GM23338 (cell line): ENCODE measurements around the gene SLC6A13. TPM values are rescaled to one million over a fixed set of nuclear protein-coding genes. Genes with fewer than 3 reads are reported as not detected.

ENCODE experiments used
- ATAC-seq: fragments of 200-7000 bp; cut with Tn5 transposase; 3 replicates; pipeline ENCODE4 v1.9.1; 2020
- DNase-seq: peaks from one replicate; pipeline ENCODE4 v3.0.0-alpha.2; 2015; ENCODE audit warnings: low spot score
- H2AFZ ChIP-seq: fragments of 200-600 bp; sonication (generic); 2 replicates; pipeline ENCODE4 v1.8.0; 2016; ENCODE audit warnings: antibody characterized with exemption, mild to moderate bottlenecking, moderate library complexity
- H3F3A ChIP-seq: fragments of 200-600 bp; sonication (generic); replicated peaks from 2 replicates; pipeline ENCODE4 v1.8.0; 2017; ENCODE audit warnings: antibody characterized with exemption, mixed run types, low read depth
- H3K27ac ChIP-seq: fragments of 200-600 bp; sonication (generic); 2 replicates; pipeline ENCODE4 v1.6.1; 2016; ENCODE audit warnings: low read depth
- H3K27me3 ChIP-seq: fragments of 200-600 bp; sonication (generic); 2 replicates; pipeline ENCODE4 v1.8.0; 2016; ENCODE audit warnings: mild to moderate bottlenecking, mixed run types, moderate library complexity; ENCODE audit not compliant: insufficient read depth
- H3K36me3 ChIP-seq: fragments of 200-600 bp; sonication (generic); 2 replicates; pipeline ENCODE4 v1.8.0; 2016; ENCODE audit warnings: mild to moderate bottlenecking; ENCODE audit not compliant: insufficient read depth
- H3K4me1 ChIP-seq: fragments of 200-600 bp; sonication (generic); 2 replicates; pipeline ENCODE4 v1.8.0; 2016; ENCODE audit warnings: mild to moderate bottlenecking, moderate library complexity; ENCODE audit not compliant: insufficient read depth
- H3K4me2 ChIP-seq: fragments of 200-600 bp; sonication (generic); 2 replicates; pipeline ENCODE4 v1.7.1; 2017; ENCODE audit warnings: mixed run types
- H3K4me3 ChIP-seq: fragments of 200-600 bp; sonication (generic); 2 replicates; pipeline ENCODE4 v1.6.1; 2016; ENCODE audit warnings: mixed run types
- H3K79me2 ChIP-seq: fragments of 200-600 bp; sonication (generic); replicated peaks from 2 replicates; pipeline ENCODE4 v1.8.0; 2017; ENCODE audit warnings: mild to moderate bottlenecking; ENCODE audit not compliant: insufficient read depth
- H3K9me2 ChIP-seq: fragments of 200-600 bp; sonication (generic); 2 replicates; pipeline ENCODE4 v1.8.0; 2017; ENCODE audit not compliant: insufficient read depth
- H4K20me1 ChIP-seq: fragments of 200-600 bp; sonication (generic); replicated peaks from 2 replicates; pipeline ENCODE4 v1.8.0; 2017; ENCODE audit warnings: mild to moderate bottlenecking; ENCODE audit not compliant: insufficient read depth
- H3K27ac Mint-ChIP-seq: 2 replicates; pipeline ENCODE4 v1.8.0; 2020; ENCODE audit warnings: inconsistent platforms, mild to moderate bottlenecking, moderate library complexity, mixed read lengths
- H3K27me3 Mint-ChIP-seq: 3 replicates; pipeline ENCODE4 v1.8.0; 2022; ENCODE audit warnings: low read depth, mild to moderate bottlenecking, moderate library complexity, mixed read lengths, inconsistent platforms; ENCODE audit not compliant: insufficient read depth, poor library complexity
- H3K36me3 Mint-ChIP-seq: 3 replicates; pipeline ENCODE4 v1.8.0; 2021; ENCODE audit warnings: low read depth, mild to moderate bottlenecking, inconsistent platforms, moderate library complexity, mixed read lengths
- H3K4me1 Mint-ChIP-seq: 3 replicates; pipeline ENCODE4 v1.8.0; 2020; ENCODE audit warnings: mild to moderate bottlenecking, inconsistent platforms, mixed read lengths
- H3K4me3 Mint-ChIP-seq: 3 replicates; pipeline ENCODE4 v1.8.0; 2021; ENCODE audit warnings: moderate library complexity, mild to moderate bottlenecking, inconsistent platforms, mixed read lengths
- H3K9me3 Mint-ChIP-seq: 3 replicates; pipeline ENCODE4 v1.8.0; 2020; ENCODE audit warnings: moderate library complexity, mild to moderate bottlenecking, inconsistent platforms, mixed read lengths
- CREB1 ChIP-seq: fragments of 250-450 bp; sonication (Bioruptor Pico); IDR thresholded peaks from 2 replicates; pipeline ENCODE4 v1.5.0; 2020; ENCODE audit warnings: low read depth, mild to moderate bottlenecking, moderate library complexity
- EZH2 ChIP-seq: fragments of 200-600 bp; sonication (generic); IDR thresholded peaks from one replicate; pipeline ENCODE4 v1.8.0; 2017; ENCODE audit warnings: antibody characterized with exemption, mild to moderate bottlenecking, low read depth; ENCODE audit not compliant: unreplicated experiment
- EZH2phosphoT487 ChIP-seq: fragments of 200-600 bp; sonication (generic); IDR thresholded peaks from one replicate; pipeline ENCODE4 v1.8.1; 2018; ENCODE audit warnings: antibody characterized with exemption; ENCODE audit not compliant: unreplicated experiment
- JUNB ChIP-seq: IDR thresholded peaks from one replicate; pipeline ENCODE4 v1.6.1; 2016; ENCODE audit warnings: antibody characterized with exemption; ENCODE audit not compliant: unreplicated experiment
- POLR2AphosphoS5 ChIP-seq: IDR thresholded peaks from 2 replicates; pipeline ENCODE4 v1.6.1; 2016; ENCODE audit warnings: antibody characterized with exemption, low read depth
- ZNF114 ChIP-seq: fragments of 250-450 bp; sonication (Bioruptor Pico); IDR thresholded peaks from 2 replicates; pipeline ENCODE4 v1.5.0; 2020; ENCODE audit warnings: mild to moderate bottlenecking, moderate library complexity
- ZNF331 ChIP-seq: fragments of 250-450 bp; sonication (Bioruptor Pico); IDR thresholded peaks from 2 replicates; pipeline ENCODE4 v1.5.0; 2020; ENCODE audit warnings: low read depth, mild to moderate bottlenecking, moderate library complexity
- polyA plus RNA-seq: library from polyadenylated mRNA; unstranded; fragments of >200 nt; fragmentation: Nextera tagmentation; extraction: Ambion mirVana; gene quantifications from 2 replicates; pipeline ENCODE4 v1.2.1, GENCODE V29; 2016
- total RNA-seq: library from RNA; depleted of rRNA; stranded (reverse); fragments of >200 nt; shearing (Covaris generic); gene quantifications from 2 replicates; pipeline ENCODE4 v1.2.3, GENCODE V29; 2014
- TF ChIP-seq, protein P1 (sequence below), 2 experiments: fragments of 200-600 bp in 1 of 2; sonication (generic) in 1 of 2; conservative IDR thresholded peaks; 2 replicates each; pipeline versions ENCODE4 v1.5.1 to v1.6.1; 2016 to 2017; ENCODE audit warnings: antibody characterized with exemption in 2 of 2, low read depth in 2 of 2, mild to moderate bottlenecking in 2 of 2, moderate library complexity in 1 of 2
- TF ChIP-seq, protein P2 (sequence below): IDR thresholded peaks from one replicate; pipeline ENCODE4 v1.6.1; 2018; ENCODE audit warnings: antibody characterized with exemption; ENCODE audit not compliant: unreplicated experiment

SLC6A13 gene
- total and polyA plus RNA-seq, 2 experiments from 2014 or later: not detected

DNA sequence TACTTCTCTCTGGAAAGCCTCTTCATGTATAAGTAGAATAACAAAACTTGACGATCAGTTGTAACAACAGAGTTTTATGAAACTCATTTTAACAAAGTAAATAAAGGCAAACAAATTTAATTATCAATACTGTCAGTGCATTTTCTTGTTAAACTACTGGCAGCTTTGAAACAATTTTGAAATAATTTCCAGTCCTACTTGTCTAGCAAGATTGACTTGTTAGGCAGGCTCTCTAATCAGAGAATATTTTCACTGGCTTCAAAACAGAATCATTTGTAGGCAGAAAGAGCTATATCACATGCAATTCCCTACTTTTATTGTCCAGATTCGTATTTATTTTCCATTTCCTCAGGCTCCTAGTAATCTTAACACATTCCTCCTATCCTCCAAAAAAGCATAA, 45.9 kb upstream of the SLC6A13 start:
- no peaks in the 10 kb centered on the region for H3K9me3 Mint-ChIP-seq
- Histone ChIP-seq H3K4me2 (no peak overlapping the region), H4K20me1 (no peaks in the 10 kb centered on the region; the same call in none of the 2 replicates), H3K36me3 (peaks cover 31% of the 10 kb centered on the region), H3K4me1 (no peaks in the 10 kb centered on the region), H3K9me2 (no peaks in the 10 kb centered on the region), H2AFZ (no peak overlapping the region), H3K27me3 (no peaks in the 10 kb centered on the region), H3K79me2 (peaks cover 5% of the 10 kb centered on the region; the same call in 1 of the 2 replicates), H3F3A (no peaks in the 10 kb centered on the region), H3K27ac (no peak overlapping the region), H3K4me3 (no peak overlapping the region)
- H3K36me3 Mint-ChIP-seq: peaks cover 79% of the 10 kb centered on the region
- no peaks in the 10 kb centered on the region for H3K4me1 Mint-ChIP-seq
- H3K27ac Mint-ChIP-seq: no peak overlapping the region
- DNase-seq (no peak), ATAC-seq (no peak)
- TF ChIP-seq JUNB (no peak), CREB1 (CRISPR knock-in tag) (no peak)
- H3K27me3 Mint-ChIP-seq: no peaks in the 10 kb centered on the region
- H3K4me3 Mint-ChIP-seq: no peak overlapping the region

DNA sequence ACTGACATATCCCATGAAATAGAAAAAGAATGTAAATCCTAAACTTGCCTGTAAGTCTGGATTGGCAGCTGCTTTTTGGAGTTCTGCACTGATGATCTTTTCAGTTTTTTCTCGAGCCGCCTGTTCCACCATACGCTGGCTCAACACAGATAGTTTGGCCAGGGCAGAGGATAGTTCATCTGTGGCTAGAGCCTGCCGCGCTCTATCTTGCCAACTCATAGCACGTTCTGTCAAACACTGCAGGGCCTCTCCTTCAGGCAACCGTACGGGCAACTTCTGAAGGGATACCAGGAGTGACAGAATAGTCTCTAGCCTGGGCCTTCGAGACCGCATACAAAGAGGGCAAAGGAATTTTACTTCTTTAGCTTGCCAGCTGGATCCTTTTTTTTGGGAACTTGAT, 44.8 kb upstream of the SLC6A13 start:
- H2AFZ ChIP-seq: no peak overlapping the region
- H3F3A ChIP-seq: no peaks in the 10 kb centered on the region
- H3K27ac ChIP-seq: no peak overlapping the region
- no peaks in the 10 kb centered on the region; the same call in 2 of the 3 replicates for H3K9me3 Mint-ChIP-seq
- no peak overlapping the region for H3K4me2 ChIP-seq
- TF ChIP-seq, protein P1, sequence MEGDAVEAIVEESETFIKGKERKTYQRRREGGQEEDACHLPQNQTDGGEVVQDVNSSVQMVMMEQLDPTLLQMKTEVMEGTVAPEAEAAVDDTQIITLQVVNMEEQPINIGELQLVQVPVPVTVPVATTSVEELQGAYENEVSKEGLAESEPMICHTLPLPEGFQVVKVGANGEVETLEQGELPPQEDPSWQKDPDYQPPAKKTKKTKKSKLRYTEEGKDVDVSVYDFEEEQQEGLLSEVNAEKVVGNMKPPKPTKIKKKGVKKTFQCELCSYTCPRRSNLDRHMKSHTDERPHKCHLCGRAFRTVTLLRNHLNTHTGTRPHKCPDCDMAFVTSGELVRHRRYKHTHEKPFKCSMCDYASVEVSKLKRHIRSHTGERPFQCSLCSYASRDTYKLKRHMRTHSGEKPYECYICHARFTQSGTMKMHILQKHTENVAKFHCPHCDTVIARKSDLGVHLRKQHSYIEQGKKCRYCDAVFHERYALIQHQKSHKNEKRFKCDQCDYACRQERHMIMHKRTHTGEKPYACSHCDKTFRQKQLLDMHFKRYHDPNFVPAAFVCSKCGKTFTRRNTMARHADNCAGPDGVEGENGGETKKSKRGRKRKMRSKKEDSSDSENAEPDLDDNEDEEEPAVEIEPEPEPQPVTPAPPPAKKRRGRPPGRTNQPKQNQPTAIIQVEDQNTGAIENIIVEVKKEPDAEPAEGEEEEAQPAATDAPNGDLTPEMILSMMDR (conservative IDR thresholded peaks at IDR 0.05; ENCODE audit: low read depth in 2 of 2): no peak
- TF ChIP-seq POLR2AphosphoS5: no peak
- no peak for TF ChIP-seq ZNF331 (CRISPR knock-in tag)
- no peak for TF ChIP-seq EZH2phosphoT487
- TF ChIP-seq ZNF114 (CRISPR knock-in tag): no peak
- TF ChIP-seq CREB1 (CRISPR knock-in tag): no peak
- H3K4me1 Mint-ChIP-seq: no peaks in the 10 kb centered on the region
- peaks cover 13% of the 10 kb centered on the region for H3K79me2 ChIP-seq
- ATAC-seq (no peak), DNase-seq (no peak)
- no peaks in the 10 kb centered on the region; the same call in 1 of the 2 replicates for H4K20me1 ChIP-seq
- no peaks in the 10 kb centered on the region for H3K9me2 ChIP-seq
- H3K36me3 ChIP-seq: peaks cover 24% of the 10 kb centered on the region
- peaks cover 86% of the 10 kb centered on the region for H3K36me3 Mint-ChIP-seq
- H3K27me3 ChIP-seq: no peaks in the 10 kb centered on the region
- H3K27ac Mint-ChIP-seq: no peak overlapping the region
- no peaks in the 10 kb centered on the region for H3K27me3 Mint-ChIP-seq
- no peaks in the 10 kb centered on the region for H3K4me1 ChIP-seq
- H3K4me3 Mint-ChIP-seq: no peak overlapping the region
- no peak overlapping the region for H3K4me3 ChIP-seq

DNA sequence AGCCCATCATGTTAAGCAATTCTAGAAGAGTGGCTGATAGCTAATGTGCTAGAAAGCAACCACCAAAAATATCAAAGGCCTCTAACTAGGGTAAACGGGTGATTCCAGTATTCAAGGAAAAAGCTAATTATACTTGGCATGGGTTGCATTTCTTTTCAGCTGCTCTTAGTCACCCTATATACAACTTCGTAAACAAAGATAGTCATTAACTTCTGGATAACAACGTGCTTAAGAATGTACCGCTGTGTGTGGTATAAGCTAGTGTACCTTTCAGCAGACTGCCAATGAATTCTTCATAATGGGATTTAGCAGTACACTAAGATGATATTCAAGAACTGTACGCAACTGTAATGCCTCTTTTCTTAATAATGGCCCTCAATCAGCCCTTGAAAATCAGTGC, 42.2 kb upstream of the SLC6A13 start:
- no peaks in the 10 kb centered on the region for H4K20me1 ChIP-seq
- DNase-seq (no peak), ATAC-seq (no peak)
- Mint-ChIP-seq H3K27ac (no peak overlapping the region), H3K4me1 (no peaks in the 10 kb centered on the region), H3K27me3 (no peaks in the 10 kb centered on the region), H3K4me3 (no peak overlapping the region), H3K36me3 (peaks cover 90% of the 10 kb centered on the region), H3K9me3 (peaks cover 3% of the 10 kb centered on the region; the same call in 2 of the 3 replicates)
- no peaks in the 10 kb centered on the region for H3K9me2 ChIP-seq
- no peaks in the 10 kb centered on the region for H3K4me1 ChIP-seq
- peaks cover 21% of the 10 kb centered on the region for H3K36me3 ChIP-seq
- H3K27me3 ChIP-seq: no peaks in the 10 kb centered on the region
- H3K4me2 ChIP-seq: no peak overlapping the region
- peaks cover 32% of the 10 kb centered on the region for H3K79me2 ChIP-seq
- H3K27ac ChIP-seq: no peak overlapping the region
- H2AFZ ChIP-seq: no peak overlapping the region
- no peak overlapping the region for H3K4me3 ChIP-seq
- H3F3A ChIP-seq: no peaks in the 10 kb centered on the region
- TF ChIP-seq ZNF114 (CRISPR knock-in tag) (no peak), CREB1 (CRISPR knock-in tag) (no peak), EZH2 (no peak), POLR2AphosphoS5 (no peak), JUNB (no peak)
- TF ChIP-seq, protein P2, sequence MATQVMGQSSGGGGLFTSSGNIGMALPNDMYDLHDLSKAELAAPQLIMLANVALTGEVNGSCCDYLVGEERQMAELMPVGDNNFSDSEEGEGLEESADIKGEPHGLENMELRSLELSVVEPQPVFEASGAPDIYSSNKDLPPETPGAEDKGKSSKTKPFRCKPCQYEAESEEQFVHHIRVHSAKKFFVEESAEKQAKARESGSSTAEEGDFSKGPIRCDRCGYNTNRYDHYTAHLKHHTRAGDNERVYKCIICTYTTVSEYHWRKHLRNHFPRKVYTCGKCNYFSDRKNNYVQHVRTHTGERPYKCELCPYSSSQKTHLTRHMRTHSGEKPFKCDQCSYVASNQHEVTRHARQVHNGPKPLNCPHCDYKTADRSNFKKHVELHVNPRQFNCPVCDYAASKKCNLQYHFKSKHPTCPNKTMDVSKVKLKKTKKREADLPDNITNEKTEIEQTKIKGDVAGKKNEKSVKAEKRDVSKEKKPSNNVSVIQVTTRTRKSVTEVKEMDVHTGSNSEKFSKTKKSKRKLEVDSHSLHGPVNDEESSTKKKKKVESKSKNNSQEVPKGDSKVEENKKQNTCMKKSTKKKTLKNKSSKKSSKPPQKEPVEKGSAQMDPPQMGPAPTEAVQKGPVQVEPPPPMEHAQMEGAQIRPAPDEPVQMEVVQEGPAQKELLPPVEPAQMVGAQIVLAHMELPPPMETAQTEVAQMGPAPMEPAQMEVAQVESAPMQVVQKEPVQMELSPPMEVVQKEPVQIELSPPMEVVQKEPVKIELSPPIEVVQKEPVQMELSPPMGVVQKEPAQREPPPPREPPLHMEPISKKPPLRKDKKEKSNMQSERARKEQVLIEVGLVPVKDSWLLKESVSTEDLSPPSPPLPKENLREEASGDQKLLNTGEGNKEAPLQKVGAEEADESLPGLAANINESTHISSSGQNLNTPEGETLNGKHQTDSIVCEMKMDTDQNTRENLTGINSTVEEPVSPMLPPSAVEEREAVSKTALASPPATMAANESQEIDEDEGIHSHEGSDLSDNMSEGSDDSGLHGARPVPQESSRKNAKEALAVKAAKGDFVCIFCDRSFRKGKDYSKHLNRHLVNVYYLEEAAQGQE: no peak
